ENCODE measurements around the gene TM9SF2. TPM values are rescaled to one million over a fixed set of nuclear protein-coding genes. Genes with fewer than 3 reads are reported as not detected.
A peak's percentile ranks its signal among the peaks of the same experiment; 100 is the strongest.

Gene TM9SF2
- total and polyA plus RNA-seq, 9 donors: 57.7 to 122 (median 70.6) TPM

DNA sequence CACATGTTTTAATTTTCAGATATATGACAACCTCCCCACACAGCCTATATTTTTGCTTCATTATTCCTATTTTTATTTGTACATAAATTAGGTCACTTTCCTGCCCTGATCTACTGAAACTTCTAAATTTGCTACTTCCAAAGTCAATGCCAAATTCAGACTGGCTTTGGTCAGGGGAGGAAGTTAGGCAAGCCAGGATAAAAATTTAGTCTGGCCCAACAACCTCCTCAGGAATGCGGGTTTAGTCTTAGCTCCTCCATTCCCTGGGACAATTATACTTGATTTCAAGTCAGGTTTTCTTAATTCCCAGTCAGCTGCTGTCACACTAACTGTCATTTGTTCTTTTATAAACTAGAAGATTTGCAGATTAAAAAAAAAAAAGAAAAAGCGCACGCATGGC, 84.3 kb downstream of the TM9SF2 start:
- H3K36me3 ChIP-seq: no peaks in the 10 kb centered on the region
- TF ChIP-seq, protein P1, sequence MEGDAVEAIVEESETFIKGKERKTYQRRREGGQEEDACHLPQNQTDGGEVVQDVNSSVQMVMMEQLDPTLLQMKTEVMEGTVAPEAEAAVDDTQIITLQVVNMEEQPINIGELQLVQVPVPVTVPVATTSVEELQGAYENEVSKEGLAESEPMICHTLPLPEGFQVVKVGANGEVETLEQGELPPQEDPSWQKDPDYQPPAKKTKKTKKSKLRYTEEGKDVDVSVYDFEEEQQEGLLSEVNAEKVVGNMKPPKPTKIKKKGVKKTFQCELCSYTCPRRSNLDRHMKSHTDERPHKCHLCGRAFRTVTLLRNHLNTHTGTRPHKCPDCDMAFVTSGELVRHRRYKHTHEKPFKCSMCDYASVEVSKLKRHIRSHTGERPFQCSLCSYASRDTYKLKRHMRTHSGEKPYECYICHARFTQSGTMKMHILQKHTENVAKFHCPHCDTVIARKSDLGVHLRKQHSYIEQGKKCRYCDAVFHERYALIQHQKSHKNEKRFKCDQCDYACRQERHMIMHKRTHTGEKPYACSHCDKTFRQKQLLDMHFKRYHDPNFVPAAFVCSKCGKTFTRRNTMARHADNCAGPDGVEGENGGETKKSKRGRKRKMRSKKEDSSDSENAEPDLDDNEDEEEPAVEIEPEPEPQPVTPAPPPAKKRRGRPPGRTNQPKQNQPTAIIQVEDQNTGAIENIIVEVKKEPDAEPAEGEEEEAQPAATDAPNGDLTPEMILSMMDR (IDR thresholded peaks at IDR 0.05): no peak
- no peak for TF ChIP-seq POLR2A (IDR thresholded peaks at IDR 0.05)
- no peak for TF ChIP-seq EP300 (IDR thresholded peaks at IDR 0.05)
- H3K9me3 ChIP-seq: no peaks in the 10 kb centered on the region
- peaks cover 5% of the 10 kb centered on the region for H3K4me1 ChIP-seq (ENCODE audit: insufficient read depth)
- H3K4me3 ChIP-seq: no peak overlapping the region
- H3K27ac ChIP-seq: no peak overlapping the region
- no peak for DNase-seq
- H3K27me3 ChIP-seq: no peaks in the 10 kb centered on the region
- intact Hi-C loops (cut with DNase I): no loop called here
- 73 to 77% (median 75%) methylated on average over 3 of the region's 3 CpGs for WGBS, 3 donors

DNA sequence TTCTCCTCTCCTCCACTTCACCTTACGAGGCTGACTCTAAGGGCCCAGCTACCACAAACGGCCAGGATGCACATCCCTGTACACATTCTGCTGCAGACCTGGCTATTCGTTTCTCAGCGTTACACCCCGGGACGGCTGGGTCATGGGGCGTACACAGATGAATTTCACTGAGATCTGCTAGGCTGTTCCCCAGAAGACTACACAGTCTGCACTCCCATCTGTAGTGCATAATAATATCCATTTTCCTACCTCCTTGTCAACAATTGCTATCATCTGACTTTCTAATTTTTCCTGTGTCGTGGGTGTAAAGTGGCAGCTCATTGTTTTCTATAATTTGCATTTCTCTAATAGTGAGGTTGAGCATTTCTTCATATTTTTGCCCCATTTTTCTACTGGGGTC, 85.7 kb downstream of the TM9SF2 start:
- DNase-seq: no peak
- intact Hi-C loops (cut with DNase I): no loop called here

DNA sequence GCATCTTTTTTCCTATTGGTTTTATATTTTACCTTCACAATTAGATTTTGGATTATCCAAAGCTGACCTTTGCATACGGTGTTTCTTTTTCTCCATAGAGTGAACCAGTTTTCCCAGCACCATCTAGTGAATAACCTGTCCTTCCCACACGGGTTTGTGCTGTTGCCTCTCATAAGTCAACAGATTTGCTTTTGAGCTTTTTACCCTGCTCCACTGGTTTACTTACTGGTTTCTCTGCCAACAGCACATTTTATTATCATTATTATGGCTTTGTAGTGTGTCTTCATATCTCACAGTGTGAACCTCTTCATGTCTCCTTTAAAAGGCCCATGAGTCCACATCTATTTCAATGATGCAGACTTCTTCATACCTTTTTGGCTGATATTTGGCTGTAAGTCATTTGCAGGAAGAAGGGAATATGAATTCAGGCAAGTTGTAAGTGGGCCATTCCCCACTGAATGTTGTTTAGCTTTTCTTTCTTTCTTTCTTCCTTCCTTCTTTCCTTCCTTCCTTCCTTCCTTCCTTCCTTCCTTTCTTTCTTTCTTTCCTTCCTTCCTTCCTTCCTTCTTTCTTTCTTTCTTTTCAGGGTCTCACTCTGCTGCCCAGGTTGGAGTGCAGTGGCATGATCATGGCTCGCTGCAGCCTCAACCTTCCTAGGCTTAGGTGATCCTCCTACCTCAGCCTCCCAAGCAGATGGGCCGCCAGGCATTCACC, 86.8 kb downstream of the TM9SF2 start:
- 92 to 94% (median 92%) methylated on average over 4 of the region's 4 CpGs for WGBS, 3 donors
- intact Hi-C loops (cut with DNase I): no loop called here
- H3K4me1 ChIP-seq (ENCODE audit: insufficient read depth): peaks cover 5% of the 10 kb centered on the region
- no peaks in the 10 kb centered on the region for H3K36me3 ChIP-seq
- no peak for TF ChIP-seq EP300 (IDR thresholded peaks at IDR 0.05)
- no peaks in the 10 kb centered on the region for H3K27me3 ChIP-seq
- DNase-seq: no peak
- H3K27ac ChIP-seq: no peak overlapping the region
- H3K9me3 ChIP-seq: no peaks in the 10 kb centered on the region
- H3K4me3 ChIP-seq: no peak overlapping the region

More for the DNA sequence above, 85.7 kb downstream of the TM9SF2 start:
- Histone ChIP-seq H3K27ac (no peak overlapping the region), H3K4me1 (ENCODE audit: insufficient read depth) (peaks cover 5% of the 10 kb centered on the region), H3K9me3 (no peaks in the 10 kb centered on the region), H3K36me3 (no peaks in the 10 kb centered on the region), H3K4me3 (no peak overlapping the region), H3K27me3 (no peaks in the 10 kb centered on the region)
- no peak for TF ChIP-seq EP300 (IDR thresholded peaks at IDR 0.05)
- 92 to 94% (median 93%) methylated on average over 8 of the region's 8 CpGs for WGBS, 3 donors

DNA sequence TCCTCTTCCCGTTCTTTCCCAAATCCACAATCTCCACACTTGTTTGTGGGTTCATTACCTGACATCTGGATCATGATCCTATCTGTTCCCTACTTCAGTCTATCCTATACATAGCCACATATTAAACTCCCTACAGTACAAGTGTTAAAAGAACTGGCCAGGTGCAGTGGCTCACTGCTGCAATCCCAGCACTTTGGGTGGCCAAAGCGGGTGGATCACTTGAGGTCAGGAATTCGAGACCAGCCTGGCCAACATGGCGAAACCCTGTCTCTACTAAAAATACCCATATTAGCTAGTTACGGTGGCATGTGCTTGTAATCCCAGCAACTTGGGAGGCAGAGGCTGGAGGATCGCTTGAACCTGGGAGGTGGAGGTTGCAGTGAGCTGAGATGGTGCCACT, 88.3 kb downstream of the TM9SF2 start:
- H3K27ac ChIP-seq: no peak overlapping the region
- H3K9me3 ChIP-seq: no peaks in the 10 kb centered on the region
- H3K36me3 ChIP-seq: no peaks in the 10 kb centered on the region
- no peaks in the 10 kb centered on the region for H3K27me3 ChIP-seq
- H3K4me1 ChIP-seq (ENCODE audit: insufficient read depth): peaks cover 5% of the 10 kb centered on the region
- no peak for DNase-seq
- intact Hi-C loops (cut with DNase I): no loop called here
- TF ChIP-seq, protein P1 (IDR thresholded peaks at IDR 0.05): no peak
- no peak for TF ChIP-seq EP300 (IDR thresholded peaks at IDR 0.05)
- H3K4me3 ChIP-seq: no peak overlapping the region
- 81 to 93% (median 89%) methylated on average over 6 of the region's 6 CpGs for WGBS, 3 donors

DNA sequence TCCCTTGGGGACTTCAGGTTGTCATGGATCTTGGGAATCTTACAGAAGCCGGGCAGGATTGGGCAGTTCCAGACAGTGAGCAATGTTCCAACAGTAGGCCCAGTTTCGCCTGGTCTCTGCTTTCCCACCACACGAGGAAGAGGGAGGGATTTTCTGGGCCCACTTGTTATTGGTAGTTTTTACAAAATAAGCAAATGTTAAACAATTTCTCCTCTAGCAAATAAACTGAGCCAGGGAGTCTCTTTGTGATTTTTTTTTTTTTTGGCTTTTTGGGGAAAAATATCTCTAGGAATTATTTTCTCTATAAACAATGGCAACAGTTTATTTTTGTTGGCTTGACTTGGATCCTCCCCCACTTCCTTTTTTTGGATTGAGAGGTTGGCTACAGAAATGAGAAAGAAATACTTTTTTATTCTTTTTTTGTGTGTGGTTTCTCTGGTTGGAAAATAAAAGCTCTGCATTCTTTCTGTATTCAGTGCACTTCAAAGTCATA, 89.3 kb downstream of the TM9SF2 start:
- DNase-seq: peak in 1 of 5 donors; percentile 31
- H3K4me1 ChIP-seq (ENCODE audit: insufficient read depth): peaks cover 5% of the 10 kb centered on the region
- H3K27ac ChIP-seq: no peak overlapping the region
- no peaks in the 10 kb centered on the region for H3K9me3 ChIP-seq
- TF ChIP-seq POLR2A (IDR thresholded peaks at IDR 0.05): no peak
- TF ChIP-seq EP300 (IDR thresholded peaks at IDR 0.05): no peak
- TF ChIP-seq, protein P1 (IDR thresholded peaks at IDR 0.05): no peak
- 2 to 3% (median 3%) methylated on average over 3 of the region's 3 CpGs for WGBS, 3 donors
- no peaks in the 10 kb centered on the region for H3K27me3 ChIP-seq
- H3K36me3 ChIP-seq: no peaks in the 10 kb centered on the region
- intact Hi-C loops (cut with DNase I): no loop called here
- no peak overlapping the region for H3K4me3 ChIP-seq
